Natural killer cell (primary cell): ENCODE data around the gene URGCP. TPM values are rescaled to one million over a fixed set of nuclear protein-coding genes. Genes with fewer than 3 reads are reported as not detected.

Source experiments
- ATAC-seq, 3 donors: fragments of 150-1000 bp in 2 of 3; fragments of 200-7000 bp in 1 of 3; cut with Tn5 transposase; 1 replicate in 1 of 3; 2 replicates in 2 of 3; pipeline ENCODE4 v1.10.0; 2021; ENCODE audit warnings: mild to moderate bottlenecking in 2 of 3, moderate library complexity in 2 of 3
- DNase-seq, 2 donors: peaks; one replicate each; pipeline versions ENCODE4 v3.0.0 to v3.0.0-alpha.2; 2013 to 2021; ENCODE audit warnings: mixed read lengths in 1 of 2
- H3K27ac ChIP-seq: one replicate; pipeline ENCODE4 v1.5.1; 2013; ENCODE audit warnings: mild to moderate bottlenecking, low read length
- H3K27me3 ChIP-seq: one replicate; pipeline ENCODE4 v1.6.1; 2013; ENCODE audit warnings: low read length; ENCODE audit not compliant: control insufficient read depth, insufficient read depth
- H3K36me3 ChIP-seq: one replicate; pipeline ENCODE4 v1.6.1; 2013; ENCODE audit warnings: low read length; ENCODE audit not compliant: control insufficient read depth, insufficient read depth
- H3K4me1 ChIP-seq: one replicate; pipeline ENCODE4 v1.6.1; 2013; ENCODE audit warnings: low read length; ENCODE audit not compliant: control insufficient read depth, insufficient read depth
- H3K4me3 ChIP-seq: one replicate; pipeline ENCODE4 v1.5.1; 2013; ENCODE audit warnings: low read length
- H3K9me3 ChIP-seq: one replicate; pipeline ENCODE4 v1.6.1; 2013; ENCODE audit warnings: low read length; ENCODE audit not compliant: control insufficient read depth, insufficient read depth
- H3K27ac Mint-ChIP-seq, 2 donors: one replicate each; pipeline ENCODE4 v1.8.0; 2022; ENCODE audit warnings: mild to moderate bottlenecking in 2 of 2, mixed read lengths in 2 of 2, moderate library complexity in 1 of 2
- H3K27me3 Mint-ChIP-seq, 2 donors: one replicate each; pipeline ENCODE4 v1.8.0; 2022; ENCODE audit warnings: low read depth in 2 of 2, mixed read lengths in 2 of 2
- H3K36me3 Mint-ChIP-seq: one replicate; pipeline ENCODE4 v1.8.0; 2022; ENCODE audit warnings: mixed read lengths
- H3K4me1 Mint-ChIP-seq, 2 donors: one replicate each; pipeline ENCODE4 v1.8.0; 2022; ENCODE audit warnings: mixed read lengths in 2 of 2
- H3K4me3 Mint-ChIP-seq: one replicate; pipeline ENCODE4 v1.8.0; 2022; ENCODE audit warnings: mild to moderate bottlenecking, moderate library complexity, mixed read lengths
- H3K9me3 Mint-ChIP-seq, 2 donors: one replicate each; pipeline ENCODE4 v1.8.0; 2022; ENCODE audit warnings: mixed read lengths in 2 of 2
- CTCF ChIP-seq: fragments of 200-600 bp; IDR thresholded peaks from one replicate; pipeline ENCODE4 v1.8.0; 2022; ENCODE audit warnings: antibody characterized with exemption
- WGBS: methylation state at CpG from one replicate; pipeline ENCODE4 v1.1.7; 2013; ENCODE audit warnings: missing lambda C conversion rate; ENCODE audit not compliant: insufficient coverage; 5-methylcytosine and 5-hydroxymethylcytosine counted together
- intact Hi-C: fragments of 100-400 bp; cut with micrococcal nuclease; formaldehyde crosslinking; loops from one replicate; pipeline ENCODE4 v1.14.2; 2022
- total RNA-seq, 4 donors: library from RNA; stranded (reverse); fragments of 120-200 nt in 1 of 4; gene quantifications; one replicate each; pipeline versions ENCODE4 v1.2.3 to v1.2.4, GENCODE V29; 2013 to 2022

URGCP gene
- total RNA-seq, 3 donors from 2014 or later (not counting 1 experiment from before 2014, with no cell fraction given), result 11.5 to 24.4 (median 21.5) TPM

GRCh38 chr7:43942997-43943396 is 36.6 kb upstream of the URGCP start:
- Mint-ChIP-seq H3K9me3 (no peaks in the 10 kb centered on the region), H3K27ac (no peak overlapping the region), H3K36me3 (no peaks in the 10 kb centered on the region), H3K4me3 (no peak overlapping the region), H3K4me1 (no peaks in the 10 kb centered on the region), H3K27me3 (no peaks in the 10 kb centered on the region)
- Histone ChIP-seq H3K4me3 (no peak overlapping the region), H3K9me3 (no peaks in the 10 kb centered on the region), H3K27me3 (no peaks in the 10 kb centered on the region), H3K36me3 (no peaks in the 10 kb centered on the region), H3K4me1 (no peaks in the 10 kb centered on the region), H3K27ac (no peak overlapping the region)
- DNase-seq (no peak), ATAC-seq (no peak)
- 88% methylated on average over 2 of the region's 3 CpGs for WGBS
- intact Hi-C loops, result no loop called here
- no peak for TF ChIP-seq CTCF

- no peak for TF ChIP-seq CTCF
- DNase-seq, result no peak
- Histone ChIP-seq H3K4me3 (no peak overlapping the region), H3K27me3 (no peaks in the 10 kb centered on the region), H3K4me1 (no peaks in the 10 kb centered on the region), H3K36me3 (no peaks in the 10 kb centered on the region), H3K27ac (no peak overlapping the region), H3K9me3 (no peaks in the 10 kb centered on the region)
- Mint-ChIP-seq H3K9me3 (no peaks in the 10 kb centered on the region), H3K36me3 (no peaks in the 10 kb centered on the region), H3K4me1 (no peaks in the 10 kb centered on the region), H3K27ac (no peak overlapping the region), H3K27me3 (no peaks in the 10 kb centered on the region), H3K4me3 (no peak overlapping the region)
- no peak for ATAC-seq
- 85% methylated on average over 3 of the region's 3 CpGs for WGBS
- intact Hi-C loops, result no loop called here
Measured at GRCh38 chr7:43942250-43942649, 35.9 kb upstream of the URGCP start.

- H3K4me3 Mint-ChIP-seq, result no peak overlapping the region
- DNase-seq (no peak), ATAC-seq (no peak)
- WGBS, result 96% methylated on average over 4 of the region's 4 CpGs
- H3K9me3 Mint-ChIP-seq, result no peaks in the 10 kb centered on the region
- no peaks in the 10 kb centered on the region for H3K36me3 ChIP-seq
- TF ChIP-seq CTCF, result no peak
- H3K27me3 ChIP-seq, result no peaks in the 10 kb centered on the region
- no peaks in the 10 kb centered on the region for H3K4me1 Mint-ChIP-seq
- no peaks in the 10 kb centered on the region for H3K27me3 Mint-ChIP-seq
- H3K4me3 ChIP-seq, result no peak overlapping the region
- H3K36me3 Mint-ChIP-seq, result no peaks in the 10 kb centered on the region
- intact Hi-C loops, result no loop called here
- no peaks in the 10 kb centered on the region for H3K9me3 ChIP-seq
- H3K27ac ChIP-seq, result no peak overlapping the region
- no peaks in the 10 kb centered on the region for H3K4me1 ChIP-seq
- H3K27ac Mint-ChIP-seq, result no peak overlapping the region
Measured at GRCh38 chr7:43938892-43939482, 32.6 kb upstream of the URGCP start.

- no peak for DNase-seq
- Histone ChIP-seq H3K4me3 (no peak overlapping the region), H3K4me1 (no peaks in the 10 kb centered on the region), H3K27ac (no peak overlapping the region), H3K36me3 (no peaks in the 10 kb centered on the region), H3K9me3 (no peaks in the 10 kb centered on the region), H3K27me3 (no peaks in the 10 kb centered on the region)
- Mint-ChIP-seq H3K9me3 (no peaks in the 10 kb centered on the region), H3K27ac (no peak overlapping the region), H3K4me3 (no peak overlapping the region), H3K4me1 (no peaks in the 10 kb centered on the region), H3K27me3 (no peaks in the 10 kb centered on the region), H3K36me3 (no peaks in the 10 kb centered on the region)
- ATAC-seq, result no peak
- 91% methylated on average over 3 of the region's 3 CpGs for WGBS
- intact Hi-C loops, result no loop called here
- TF ChIP-seq CTCF, result no peak
Measured at GRCh38 chr7:43937444-43937843, 31.0 kb upstream of the URGCP start.
